IMR-90 (cell line): Measurements from ENCODE around the gene S100A5. TPM values are rescaled to one million over a fixed set of nuclear protein-coding genes. Genes with fewer than 3 reads are reported as not detected.

ENCODE experiments used
- ATAC-seq: fragments of 200-7000 bp; cut with Tn5 transposase; 2 replicates; pipeline ENCODE4 v1.9.1; 2020; ENCODE audit warnings: low read depth, mild to moderate bottlenecking, moderate library complexity
- BruUV-seq: library from RNA; stranded (reverse); fragments of 400-500 nt; replicated peaks from 2 replicates; lab custom pipeline; 2021; lab: Mats Ljungman, UMichigan
- CTCF ChIA-PET: fragments of 300-600 bp; formaldehyde crosslinking; extraction: SDS; loops from one replicate; lab custom pipeline; 2021; ENCODE audit warnings: antibody characterized with exemption; lab: Yijun Ruan, JAX
- POLR2A ChIA-PET: fragments of 300-600 bp; sonication (Branson Sonifier 250); formaldehyde crosslinking; loops from one replicate; lab custom pipeline; 2022; ENCODE audit warnings: antibody characterized with exemption; ENCODE audit not compliant: unreplicated experiment; lab: Charles Lee
- DNase-seq: peaks from one replicate; pipeline ENCODE4 v3.0.0; 2013
- H2AFZ ChIP-seq: replicated peaks from 2 replicates; pipeline ENCODE3; 2013; ENCODE audit warnings: low read length, mild to moderate bottlenecking; ENCODE audit not compliant: poor library complexity
- H2AK5ac ChIP-seq: 2 replicates; pipeline ENCODE4 v1.6.1; 2013; ENCODE audit warnings: low read depth, low read length, inconsistent platforms
- H2AK9ac ChIP-seq: replicated peaks from 2 replicates; pipeline ENCODE3; 2013; ENCODE audit warnings: mild to moderate bottlenecking, low read depth, low read length, moderate library complexity; ENCODE audit not compliant: poor library complexity
- H2BK120ac ChIP-seq: 2 replicates; pipeline ENCODE4 v1.6.1; 2013; ENCODE audit warnings: low read depth, low read length, inconsistent platforms
- H2BK15ac ChIP-seq: 3 replicates; pipeline ENCODE4 v1.6.1; 2013; ENCODE audit warnings: low read depth, low read length, inconsistent platforms
- H2BK20ac ChIP-seq: 2 replicates; pipeline ENCODE4 v1.6.1; 2013; ENCODE audit warnings: low read depth, mild to moderate bottlenecking, inconsistent platforms, low read length, moderate library complexity
- H2BK5ac ChIP-seq: 2 replicates; pipeline ENCODE4 v1.6.1; 2013; ENCODE audit warnings: mild to moderate bottlenecking, low read depth, low read length, inconsistent platforms; ENCODE audit not compliant: poor library complexity, severe bottlenecking
- H3K14ac ChIP-seq: replicated peaks from 2 replicates; pipeline ENCODE4 v1.6.1; 2013; ENCODE audit warnings: low read depth, low read length, inconsistent platforms
- H3K18ac ChIP-seq: 2 replicates; pipeline ENCODE4 v1.6.1; 2013; ENCODE audit warnings: low read depth, low read length, control low read depth
- H3K23ac ChIP-seq: 2 replicates; pipeline ENCODE4 v1.6.1; 2013; ENCODE audit warnings: low read depth, low read length, inconsistent platforms
- H3K27ac ChIP-seq: 2 replicates; pipeline ENCODE4 v1.5.1; 2013; ENCODE audit warnings: mild to moderate bottlenecking, control low read depth, low read length; ENCODE audit not compliant: insufficient read depth
- H3K27me3 ChIP-seq: 2 replicates; pipeline ENCODE4 v1.6.1; 2013; ENCODE audit warnings: low read length; ENCODE audit not compliant: control insufficient read depth, insufficient read depth
- H3K36me3 ChIP-seq: 2 replicates; pipeline ENCODE4 v1.6.1; 2013; ENCODE audit warnings: low read length, mixed read lengths; ENCODE audit not compliant: control insufficient read depth, insufficient read depth
- H3K4ac ChIP-seq: 2 replicates; pipeline ENCODE4 v1.6.1; 2013; ENCODE audit warnings: low read depth, low read length, inconsistent platforms
- H3K4me1 ChIP-seq: 2 replicates; pipeline ENCODE4 v1.6.1; 2013; ENCODE audit warnings: low read length, mixed read lengths; ENCODE audit not compliant: control insufficient read depth, insufficient read depth
- H3K4me2 ChIP-seq: 2 replicates; pipeline ENCODE4 v1.6.1; 2013; ENCODE audit warnings: low read depth, mild to moderate bottlenecking, control low read depth, low read length, moderate library complexity
- H3K4me3 ChIP-seq: 2 replicates; pipeline ENCODE4 v1.5.1; 2013; ENCODE audit warnings: low read depth, mild to moderate bottlenecking, control low read depth, low read length, moderate library complexity; ENCODE audit not compliant: insufficient read depth
- H3K56ac ChIP-seq: 2 replicates; pipeline ENCODE4 v1.6.1; 2013; ENCODE audit warnings: low read length, inconsistent platforms; ENCODE audit not compliant: insufficient read depth; ENCODE audit errors: extremely low read depth
- H3K79me1 ChIP-seq, 2 experiments: 2 replicates each; pipeline ENCODE4 v1.6.1; 2013; ENCODE audit warnings: low read length in 2 of 2, inconsistent platforms in 1 of 2, low read depth in 1 of 2
- H3K9ac ChIP-seq: 2 replicates; pipeline ENCODE4 v1.6.1; 2013; ENCODE audit warnings: low read depth, low read length, control low read depth
- H3K9me1 ChIP-seq: 2 replicates; pipeline ENCODE4 v1.6.1; 2013; ENCODE audit warnings: low read length, inconsistent platforms; ENCODE audit not compliant: insufficient read depth
- H3K9me3 ChIP-seq: 2 replicates; pipeline ENCODE4 v1.6.1; 2013; ENCODE audit warnings: low read length; ENCODE audit not compliant: control insufficient read depth, insufficient read depth
- H4K20me1 ChIP-seq: 2 replicates; pipeline ENCODE4 v1.6.1; 2013; ENCODE audit warnings: low read length, inconsistent platforms; ENCODE audit not compliant: insufficient read depth
- H4K5ac ChIP-seq: 2 replicates; pipeline ENCODE4 v1.6.1; 2013; ENCODE audit warnings: mild to moderate bottlenecking, low read depth, low read length, control low read depth
- H4K8ac ChIP-seq, 2 experiments: 2 replicates each; pipeline ENCODE4 v1.6.1; 2013; ENCODE audit warnings: low read depth in 2 of 2, low read length in 2 of 2, control low read depth in 1 of 2, inconsistent platforms in 1 of 2
- H4K91ac ChIP-seq: 2 replicates; pipeline ENCODE4 v1.6.1; 2013; ENCODE audit warnings: low read depth, low read length, inconsistent platforms; ENCODE audit not compliant: insufficient read depth
- CHD1 ChIP-seq: IDR thresholded peaks from 2 replicates; pipeline ENCODE4 v1.6.1; 2012; ENCODE audit warnings: low read depth, low read length, improper control_type of control experiment
- FOS ChIP-seq: fragments of 150-350 bp; IDR thresholded peaks from 2 replicates; pipeline ENCODE4 v1.6.1; 2016; ENCODE audit warnings: low read depth, low read length
- MXI1 ChIP-seq: IDR thresholded peaks from 2 replicates; pipeline ENCODE4 v1.6.1; 2012; ENCODE audit warnings: low read depth, mild to moderate bottlenecking, low read length, moderate library complexity, borderline replicate concordance
- NFE2L2 ChIP-seq: fragments of 150-350 bp; IDR thresholded peaks from 2 replicates; pipeline ENCODE4 v1.6.1; 2016; ENCODE audit warnings: low read depth, mild to moderate bottlenecking, low read length
- POLR2A ChIP-seq: IDR thresholded peaks from 2 replicates; pipeline ENCODE4 v1.6.1; 2012; ENCODE audit warnings: mild to moderate bottlenecking, low read depth, low read length
- RAD21 ChIP-seq: IDR thresholded peaks from 2 replicates; pipeline ENCODE4 v1.6.1; 2012; ENCODE audit warnings: low read length, improper control_type of control experiment
- RCOR1 ChIP-seq: IDR thresholded peaks from 2 replicates; pipeline ENCODE4 v1.6.1; 2012; ENCODE audit warnings: mild to moderate bottlenecking, low read length, improper control_type of control experiment; ENCODE audit not compliant: insufficient replicate concordance
- RFX5 ChIP-seq: IDR thresholded peaks from 2 replicates; pipeline ENCODE4 v1.8.0; 2012; ENCODE audit warnings: low read depth, mild to moderate bottlenecking, low read length, moderate library complexity
- SMC3 ChIP-seq: fragments of 150-350 bp; IDR thresholded peaks from 2 replicates; pipeline ENCODE4 v1.6.1; 2016; ENCODE audit warnings: low read depth, mild to moderate bottlenecking, antibody characterized with exemption, low read length, moderate library complexity
- WGBS, 2 experiments: methylation state at CpG; one replicate each; pipeline versions ENCODE4 v1.1.5 to v1.1.7; 2013; ENCODE audit warnings: missing lambda C conversion rate in 2 of 2; ENCODE audit not compliant: insufficient read length in 1 of 2; ENCODE audit errors: extremely low coverage in 2 of 2; 5-methylcytosine and 5-hydroxymethylcytosine counted together
- dilution Hi-C: fragments of 300-500 bp; cut with HindIII; formaldehyde crosslinking; loops from one replicate; pipeline ENCODE4 v1.14.3; 2018; ENCODE audit warnings: low sequenced_read_pairs; ENCODE audit not compliant: unreplicated experiment
- in situ Hi-C: fragments of 300-500 bp; cut with MboI; formaldehyde crosslinking; loops from 3 replicates; pipeline ENCODE4 v1.14.3; 2019; ENCODE audit warnings: low sequenced_read_pairs, inconsistent platforms, mixed read lengths
- intact Hi-C: fragments of 100-400 bp; cut with micrococcal nuclease; formaldehyde crosslinking; loops from 2 replicates; pipeline ENCODE4 v1.10.0; 2022
- polyA plus RNA-seq, 3 experiments: library from polyadenylated mRNA; depleted of rRNA; stranded (reverse); fragments of >200 nt; gene quantifications; 2 replicates each; pipeline ENCODE4 v1.2.3, GENCODE V29; 2012; ENCODE audit warnings: low replicate concordance in 1 of 3
- total RNA-seq: library from RNA; depleted of rRNA; stranded (reverse); fragments of >200 nt; gene quantifications from 2 replicates; pipeline ENCODE4 v1.2.3, GENCODE V29; 2012
- TF ChIP-seq, protein P1 (sequence below): conservative IDR thresholded peaks from 2 replicates; pipeline ENCODE4 v1.5.1; 2012; ENCODE audit warnings: mild to moderate bottlenecking, low read depth, low read length, improper control_type of control experiment
- TF ChIP-seq, protein P2 (sequence below): fragments of 150-350 bp; IDR thresholded peaks from 2 replicates; pipeline ENCODE4 v1.6.1; 2016; ENCODE audit warnings: low read depth, mild to moderate bottlenecking, low read length, moderate library complexity, borderline replicate concordance

S100A5 gene
- total and polyA plus RNA-seq, 2 of the 4 experiments (the other 2 are of a cell fraction) = 0.27 TPM; not detected in 1

DNA sequence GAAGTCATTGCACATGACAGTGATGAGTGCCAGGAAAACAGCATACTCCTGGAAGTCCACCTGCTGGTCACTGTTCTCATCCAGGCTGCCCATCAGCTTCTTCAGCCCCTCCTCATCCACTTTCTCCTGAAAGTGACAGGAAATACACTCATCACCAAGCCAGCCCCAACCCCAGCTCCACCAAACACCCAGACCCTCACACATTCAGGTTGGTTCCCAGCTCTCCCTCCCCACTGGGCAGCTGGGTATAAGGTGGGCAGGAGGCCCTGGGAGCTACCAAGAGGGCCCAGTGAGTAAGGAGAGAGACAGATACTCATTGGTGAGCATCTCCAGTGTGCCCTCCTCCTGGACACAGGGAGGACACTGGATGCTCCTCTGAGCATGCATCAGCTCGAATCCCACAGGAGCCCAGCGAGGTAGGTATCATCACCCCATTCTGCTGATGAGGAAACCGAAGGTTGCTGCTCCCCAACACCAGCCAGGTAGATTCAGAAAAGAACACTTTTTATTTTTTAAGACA, 20.8 kb upstream of the S100A5 start:
- no peak overlapping the region for H3K23ac ChIP-seq

More for the DNA sequence above, 20.8 kb upstream of the S100A5 start:
- intact Hi-C loops = no loop called here
- Histone ChIP-seq H3K4ac (no peak overlapping the region), H2BK15ac (no peak overlapping the region), H3K56ac (no peak overlapping the region), H3K9me1 (peaks cover 11% of the 10 kb centered on the region; the same call in 1 of the 2 replicates), H4K5ac (no peak overlapping the region), H3K9ac (no peak overlapping the region), H2BK5ac (no peak overlapping the region), H4K20me1 (no peaks in the 10 kb centered on the region), H3K9me3 (no peaks in the 10 kb centered on the region), H4K91ac (no peak overlapping the region), H4K8ac (no peak overlapping the region), H3K27me3 (no peaks in the 10 kb centered on the region), H2AK5ac (peak overlapping the region; percentile 78; the same call in 1 of the 2 replicates), H2BK120ac (no peak overlapping the region), H3K4me3 (no peak overlapping the region), H2AK9ac (no peak overlapping the region), H2BK20ac (no peak overlapping the region), H3K27ac (no peak overlapping the region), H3K79me1 (peaks cover 4 to 26% of the 10 kb centered on the region in 2 experiments; a peak in 3 of 4 replicates), H3K4me1 (peaks cover 13% of the 10 kb centered on the region), H3K14ac (no peak overlapping the region), H3K36me3 (no peaks in the 10 kb centered on the region), H3K4me2 (no peak overlapping the region), H3K18ac (no peak overlapping the region), H2AFZ (no peak overlapping the region)
- no peak for TF ChIP-seq MXI1
- no peak for TF ChIP-seq RCOR1
- no peak for TF ChIP-seq POLR2A
- no peak for TF ChIP-seq RAD21
- no peak for TF ChIP-seq FOS
- TF ChIP-seq NFE2L2 = no peak
- TF ChIP-seq RFX5 = no peak
- TF ChIP-seq, protein P1, sequence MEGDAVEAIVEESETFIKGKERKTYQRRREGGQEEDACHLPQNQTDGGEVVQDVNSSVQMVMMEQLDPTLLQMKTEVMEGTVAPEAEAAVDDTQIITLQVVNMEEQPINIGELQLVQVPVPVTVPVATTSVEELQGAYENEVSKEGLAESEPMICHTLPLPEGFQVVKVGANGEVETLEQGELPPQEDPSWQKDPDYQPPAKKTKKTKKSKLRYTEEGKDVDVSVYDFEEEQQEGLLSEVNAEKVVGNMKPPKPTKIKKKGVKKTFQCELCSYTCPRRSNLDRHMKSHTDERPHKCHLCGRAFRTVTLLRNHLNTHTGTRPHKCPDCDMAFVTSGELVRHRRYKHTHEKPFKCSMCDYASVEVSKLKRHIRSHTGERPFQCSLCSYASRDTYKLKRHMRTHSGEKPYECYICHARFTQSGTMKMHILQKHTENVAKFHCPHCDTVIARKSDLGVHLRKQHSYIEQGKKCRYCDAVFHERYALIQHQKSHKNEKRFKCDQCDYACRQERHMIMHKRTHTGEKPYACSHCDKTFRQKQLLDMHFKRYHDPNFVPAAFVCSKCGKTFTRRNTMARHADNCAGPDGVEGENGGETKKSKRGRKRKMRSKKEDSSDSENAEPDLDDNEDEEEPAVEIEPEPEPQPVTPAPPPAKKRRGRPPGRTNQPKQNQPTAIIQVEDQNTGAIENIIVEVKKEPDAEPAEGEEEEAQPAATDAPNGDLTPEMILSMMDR = no peak
- no peak for TF ChIP-seq SMC3
- TF ChIP-seq, protein P2, sequence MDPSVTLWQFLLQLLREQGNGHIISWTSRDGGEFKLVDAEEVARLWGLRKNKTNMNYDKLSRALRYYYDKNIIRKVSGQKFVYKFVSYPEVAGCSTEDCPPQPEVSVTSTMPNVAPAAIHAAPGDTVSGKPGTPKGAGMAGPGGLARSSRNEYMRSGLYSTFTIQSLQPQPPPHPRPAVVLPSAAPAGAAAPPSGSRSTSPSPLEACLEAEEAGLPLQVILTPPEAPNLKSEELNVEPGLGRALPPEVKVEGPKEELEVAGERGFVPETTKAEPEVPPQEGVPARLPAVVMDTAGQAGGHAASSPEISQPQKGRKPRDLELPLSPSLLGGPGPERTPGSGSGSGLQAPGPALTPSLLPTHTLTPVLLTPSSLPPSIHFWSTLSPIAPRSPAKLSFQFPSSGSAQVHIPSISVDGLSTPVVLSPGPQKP = no peak
- TF ChIP-seq CHD1 = no peak
- no CpG with 5 or more reads among the region's 3 CpGs for WGBS, 2 experiments
- in situ Hi-C loops = loop anchor here (10.0 kb wide), 1 partner anchor 47 kb away; no protein-coding TSS in a partner anchor
- dilution Hi-C loops = no loop called here
- CTCF ChIA-PET = no interaction called here
- no TSS peak for BruUV-seq
- ATAC-seq (no peak), DNase-seq (no peak)
- POLR2A ChIA-PET = no interaction called here
